ENCODE measurements around the gene KBTBD3. TPM values are rescaled to one million over a fixed set of nuclear protein-coding genes. Genes with fewer than 3 reads are reported as not detected.

The KBTBD3 gene
- total RNA-seq, 1 donor from 2014 or later, result 8.9 TPM

GRCh38 chr11:106049727-106050476 lies 27.2 kb downstream of the KBTBD3 start:
- H3K27ac Mint-ChIP-seq (ENCODE audit: unreplicated experiment), result no peak overlapping the region
- H3K9me3 Mint-ChIP-seq (ENCODE audit: unreplicated experiment), result no peaks in the 10 kb centered on the region
- H3K4me3 Mint-ChIP-seq (ENCODE audit: unreplicated experiment), result no peak overlapping the region
- no peaks in the 10 kb centered on the region for H3K27me3 Mint-ChIP-seq (ENCODE audit: unreplicated experiment)
- H3K4me1 Mint-ChIP-seq (ENCODE audit: low read depth, unreplicated experiment), result no peaks in the 10 kb centered on the region
- no peak for DNase-seq
- H3K36me3 Mint-ChIP-seq (ENCODE audit: unreplicated experiment), result no peaks in the 10 kb centered on the region
- TF ChIP-seq, protein P1, sequence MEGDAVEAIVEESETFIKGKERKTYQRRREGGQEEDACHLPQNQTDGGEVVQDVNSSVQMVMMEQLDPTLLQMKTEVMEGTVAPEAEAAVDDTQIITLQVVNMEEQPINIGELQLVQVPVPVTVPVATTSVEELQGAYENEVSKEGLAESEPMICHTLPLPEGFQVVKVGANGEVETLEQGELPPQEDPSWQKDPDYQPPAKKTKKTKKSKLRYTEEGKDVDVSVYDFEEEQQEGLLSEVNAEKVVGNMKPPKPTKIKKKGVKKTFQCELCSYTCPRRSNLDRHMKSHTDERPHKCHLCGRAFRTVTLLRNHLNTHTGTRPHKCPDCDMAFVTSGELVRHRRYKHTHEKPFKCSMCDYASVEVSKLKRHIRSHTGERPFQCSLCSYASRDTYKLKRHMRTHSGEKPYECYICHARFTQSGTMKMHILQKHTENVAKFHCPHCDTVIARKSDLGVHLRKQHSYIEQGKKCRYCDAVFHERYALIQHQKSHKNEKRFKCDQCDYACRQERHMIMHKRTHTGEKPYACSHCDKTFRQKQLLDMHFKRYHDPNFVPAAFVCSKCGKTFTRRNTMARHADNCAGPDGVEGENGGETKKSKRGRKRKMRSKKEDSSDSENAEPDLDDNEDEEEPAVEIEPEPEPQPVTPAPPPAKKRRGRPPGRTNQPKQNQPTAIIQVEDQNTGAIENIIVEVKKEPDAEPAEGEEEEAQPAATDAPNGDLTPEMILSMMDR (IDR thresholded peaks at IDR 0.05; ENCODE audit: partially characterized antibody, unreplicated experiment), result no peak

DNA sequence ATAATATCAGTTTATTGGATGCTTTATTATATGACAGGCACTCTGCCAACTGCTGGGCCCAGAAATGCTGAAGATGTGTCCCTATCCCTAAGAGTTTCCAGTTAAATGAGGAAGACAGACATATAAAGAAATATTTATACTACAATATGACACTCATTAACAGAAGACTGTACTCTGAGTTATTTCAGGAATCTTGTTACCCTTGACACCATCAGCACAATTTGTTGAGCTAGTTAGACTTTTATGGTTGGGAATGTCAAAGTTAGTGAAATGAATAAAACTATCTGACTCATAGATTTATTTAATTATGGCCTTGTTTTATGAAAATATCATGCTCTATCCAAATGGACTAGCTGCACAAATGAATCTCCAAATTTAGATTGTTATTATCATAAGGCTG lies 29.5 kb downstream of the KBTBD3 start:
- no peaks in the 10 kb centered on the region for H3K36me3 Mint-ChIP-seq (ENCODE audit: unreplicated experiment)
- no peak overlapping the region for H3K27ac Mint-ChIP-seq (ENCODE audit: unreplicated experiment)
- no peaks in the 10 kb centered on the region for H3K9me3 Mint-ChIP-seq (ENCODE audit: unreplicated experiment)
- H3K4me3 Mint-ChIP-seq (ENCODE audit: unreplicated experiment), result no peak overlapping the region
- TF ChIP-seq, protein P1 (IDR thresholded peaks at IDR 0.05; ENCODE audit: partially characterized antibody, unreplicated experiment), result no peak
- peaks cover 2% of the 10 kb centered on the region for H3K4me1 Mint-ChIP-seq (ENCODE audit: low read depth, unreplicated experiment)
- H3K27me3 Mint-ChIP-seq (ENCODE audit: unreplicated experiment), result no peaks in the 10 kb centered on the region
- no peak for DNase-seq

DNA sequence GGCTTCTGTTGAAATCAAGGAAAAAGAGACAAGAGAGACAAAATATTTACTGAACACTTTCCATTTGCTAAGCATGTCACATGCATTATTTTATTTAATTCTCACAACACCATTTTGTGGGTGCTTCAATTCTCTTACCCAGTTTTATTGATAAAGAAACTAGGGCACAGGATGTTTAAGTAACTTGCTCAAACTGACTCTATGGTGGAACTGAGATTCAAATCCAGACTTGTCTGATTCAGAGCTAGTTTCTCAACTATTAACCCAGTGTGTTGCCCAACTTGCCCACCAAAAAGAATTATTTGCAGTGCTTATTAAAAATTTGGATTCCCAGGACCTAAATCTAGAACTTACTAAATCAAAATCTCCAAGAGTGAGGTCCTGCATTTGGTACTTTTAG lies 33.6 kb downstream of the KBTBD3 start:
- Mint-ChIP-seq H3K27me3 (ENCODE audit: unreplicated experiment) (no peaks in the 10 kb centered on the region), H3K36me3 (ENCODE audit: unreplicated experiment) (no peaks in the 10 kb centered on the region), H3K4me1 (ENCODE audit: low read depth, unreplicated experiment) (peaks cover 6% of the 10 kb centered on the region), H3K27ac (ENCODE audit: unreplicated experiment) (no peak overlapping the region), H3K9me3 (ENCODE audit: unreplicated experiment) (peaks cover 2% of the 10 kb centered on the region), H3K4me3 (ENCODE audit: unreplicated experiment) (no peak overlapping the region)
- no peak for DNase-seq
- TF ChIP-seq, protein P1 (IDR thresholded peaks at IDR 0.05; ENCODE audit: partially characterized antibody, unreplicated experiment), result no peak

GRCh38 chr11:106032861-106033260 lies 44.3 kb downstream of the KBTBD3 start:
- TF ChIP-seq, protein P1 (IDR thresholded peaks at IDR 0.05; ENCODE audit: partially characterized antibody, unreplicated experiment), result no peak
- H3K4me3 Mint-ChIP-seq (ENCODE audit: unreplicated experiment), result no peak overlapping the region
- peaks cover 2% of the 10 kb centered on the region for H3K4me1 Mint-ChIP-seq (ENCODE audit: low read depth, unreplicated experiment)
- H3K36me3 Mint-ChIP-seq (ENCODE audit: unreplicated experiment), result no peaks in the 10 kb centered on the region
- no peaks in the 10 kb centered on the region for H3K27me3 Mint-ChIP-seq (ENCODE audit: unreplicated experiment)
- H3K9me3 Mint-ChIP-seq (ENCODE audit: unreplicated experiment), result no peaks in the 10 kb centered on the region
- DNase-seq, result no peak
- H3K27ac Mint-ChIP-seq (ENCODE audit: unreplicated experiment), result no peak overlapping the region

GRCh38 chr11:106031936-106032335 lies 45.2 kb downstream of the KBTBD3 start:
- Mint-ChIP-seq H3K9me3 (ENCODE audit: unreplicated experiment) (no peaks in the 10 kb centered on the region), H3K27me3 (ENCODE audit: unreplicated experiment) (no peaks in the 10 kb centered on the region), H3K4me1 (ENCODE audit: low read depth, unreplicated experiment) (peaks cover 2% of the 10 kb centered on the region), H3K4me3 (ENCODE audit: unreplicated experiment) (no peak overlapping the region), H3K36me3 (ENCODE audit: unreplicated experiment) (no peaks in the 10 kb centered on the region), H3K27ac (ENCODE audit: unreplicated experiment) (no peak overlapping the region)
- TF ChIP-seq, protein P1 (IDR thresholded peaks at IDR 0.05; ENCODE audit: partially characterized antibody, unreplicated experiment), result no peak
- DNase-seq, result no peak

Measured in glutamatergic neuron (in vitro differentiated cells).